Panc1 (cell line): Measurements from ENCODE around the gene NPHP4. TPM values are rescaled to one million over a fixed set of nuclear protein-coding genes. Genes with fewer than 3 reads are reported as not detected.

Experiments used
- ATAC-seq: fragments of 200-7000 bp; cut with Tn5 transposase; 2 replicates; pipeline ENCODE4 v1.9.1; 2020; ENCODE audit warnings: mild to moderate bottlenecking, moderate library complexity
- BruUV-seq: library from RNA; stranded (reverse); fragments of 400-500 nt; replicated peaks from 2 replicates; lab custom pipeline; 2021; lab: Mats Ljungman, UMichigan
- CTCF ChIA-PET: fragments of 300-600 bp; sonication (Branson Sonifier 250); formaldehyde crosslinking; loops from one replicate; lab custom pipeline; 2022; ENCODE audit warnings: antibody characterized with exemption; lab: Charles Lee
- POLR2A ChIA-PET: fragments of 300-600 bp; sonication (Branson Sonifier 250); formaldehyde crosslinking; loops from one replicate; lab custom pipeline; 2022; ENCODE audit warnings: antibody characterized with exemption; lab: Charles Lee
- DNase-seq: peaks from one replicate; pipeline ENCODE4 v3.0.0-alpha.2; 2010; ENCODE audit warnings: low read depth, low spot score
- H3K27ac ChIP-seq: 2 replicates; pipeline ENCODE4 v1.5.1; 2011; ENCODE audit warnings: mild to moderate bottlenecking, low read length, inconsistent platforms
- H3K27me3 ChIP-seq: fragments of 200-500 bp; sonication (Bioruptor generic); 2 replicates; pipeline ENCODE4 v1.6.0; 2014; ENCODE audit warnings: low read length, inconsistent platforms; ENCODE audit not compliant: control insufficient read depth, insufficient read depth
- H3K36me3 ChIP-seq: fragments of 200-500 bp; sonication (Bioruptor generic); 2 replicates; pipeline ENCODE4 v1.5.1; 2014; ENCODE audit warnings: inconsistent platforms, mild to moderate bottlenecking, low read length, moderate library complexity; ENCODE audit not compliant: control insufficient read depth, insufficient read depth
- H3K4me1 ChIP-seq: 2 replicates; pipeline ENCODE4 v1.5.1; 2011; ENCODE audit warnings: inconsistent platforms, mild to moderate bottlenecking, low read length, moderate library complexity; ENCODE audit not compliant: control insufficient read depth, insufficient read depth
- H3K4me3 ChIP-seq, 2 experiments: 2 replicates each; pipeline ENCODE4 v1.5.1; 2011 to 2012; ENCODE audit warnings: low read depth in 2 of 2, low read length in 2 of 2, mild to moderate bottlenecking in 2 of 2, inconsistent platforms in 1 of 2, moderate library complexity in 1 of 2
- H3K9me3 ChIP-seq: fragments of 200-500 bp; sonication (Bioruptor generic); 2 replicates; pipeline ENCODE4 v1.5.1; 2014; ENCODE audit warnings: low read depth, mild to moderate bottlenecking, inconsistent platforms, low read length, moderate library complexity; ENCODE audit not compliant: control insufficient read depth, insufficient read depth
- CTCF ChIP-seq: fragments of 450-650 bp; IDR thresholded peaks from 2 replicates; pipeline ENCODE4 v1.5.1; 2017; ENCODE audit warnings: mild to moderate bottlenecking
- POLR2AphosphoS5 ChIP-seq: IDR thresholded peaks from 2 replicates; pipeline ENCODE4 v1.6.1; 2012; ENCODE audit warnings: mild to moderate bottlenecking, low read depth, low read length, moderate library complexity
- REST ChIP-seq, 2 experiments: IDR thresholded peaks; 2 replicates each; pipeline ENCODE4 v1.6.1; 2011 to 2012; ENCODE audit warnings: low read depth in 2 of 2, control low read depth in 1 of 2, low read length in 1 of 2, mild to moderate bottlenecking in 1 of 2, moderate library complexity in 1 of 2; ENCODE audit not compliant: insufficient read depth in 1 of 2
- SIN3A ChIP-seq: IDR thresholded peaks from 2 replicates; pipeline ENCODE4 v1.6.1; 2012; ENCODE audit warnings: low read depth, mild to moderate bottlenecking, low read length, moderate library complexity, borderline replicate concordance; ENCODE audit not compliant: insufficient read depth
- TCF7L2 ChIP-seq: IDR thresholded peaks from 2 replicates; pipeline ENCODE4 v1.6.1; 2011; ENCODE audit warnings: mild to moderate bottlenecking, low read depth, low read length, inconsistent platforms
- in situ Hi-C: cut with HindIII; loops from 2 replicates; pipeline ENCODE4 v1.10.0; 2016; ENCODE audit warnings: low sequenced_read_pairs, low pct_unique_long_range_greater_than_20kb
- intact Hi-C: fragments of 100-400 bp; cut with micrococcal nuclease; formaldehyde crosslinking; loops from one replicate; pipeline ENCODE4 v1.10.0; 2022; ENCODE audit not compliant: unreplicated experiment
- total RNA-seq: library from RNA; stranded (reverse); gene quantifications from one replicate; pipeline ENCODE4 v1.2.1, GENCODE V29; 2021; ENCODE audit not compliant: unreplicated experiment

Gene NPHP4
- total RNA-seq, 1 experiment from 2014 or later, result 20.1 TPM

GRCh38 chr1:5936621-5937372 lies 55.4 kb downstream of the NPHP4 start:
- BruUV-seq, result no TSS peak
- TF ChIP-seq POLR2AphosphoS5 (no peak), TCF7L2 (no peak), REST (IDR thresholded peaks at IDR 0.05; ENCODE audit: insufficient read depth in 1 of 2, low read depth in 2 of 2, low read length in 1 of 2) (no peak)
- H3K27me3 ChIP-seq, result no peaks in the 10 kb centered on the region
- no peaks in the 10 kb centered on the region; the same call in 1 of the 2 replicates for H3K36me3 ChIP-seq
- H3K9me3 ChIP-seq, result no peaks in the 10 kb centered on the region
- ChIA-PET CTCF (no interaction called here), POLR2A (no interaction called here)
- intact Hi-C loops (no loop called here), in situ Hi-C loops (no loop called here)
- no peaks in the 10 kb centered on the region for H3K4me1 ChIP-seq
- no peak overlapping the region for H3K4me3 ChIP-seq
- no peak overlapping the region for H3K27ac ChIP-seq
- DNase-seq, result no peak
- no peak for ATAC-seq

DNA sequence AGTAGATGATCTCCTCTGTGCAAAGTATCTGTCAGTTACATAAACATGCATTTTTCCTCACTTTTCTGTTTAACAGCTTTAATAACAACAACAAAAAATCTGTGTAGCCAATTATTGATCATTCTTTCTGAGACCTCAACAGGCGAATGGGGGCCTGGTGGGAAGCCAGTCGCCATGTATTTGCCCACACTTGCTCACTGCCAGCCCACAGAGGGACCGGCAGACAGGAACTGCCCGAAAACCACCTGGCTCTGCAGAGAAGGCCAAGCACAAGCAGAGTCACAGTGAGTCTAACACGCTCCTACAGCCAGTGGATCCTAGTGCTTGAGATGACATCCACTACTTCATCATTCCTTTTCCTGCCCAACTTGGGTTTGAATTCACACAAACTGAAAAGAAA lies 56.1 kb downstream of the NPHP4 start:
- ATAC-seq, result no peak
- Histone ChIP-seq H3K36me3 (no peaks in the 10 kb centered on the region; the same call in 1 of the 2 replicates), H3K4me3 (no peak overlapping the region), H3K27me3 (no peaks in the 10 kb centered on the region), H3K4me1 (no peaks in the 10 kb centered on the region), H3K27ac (no peak overlapping the region), H3K9me3 (no peaks in the 10 kb centered on the region)
- CTCF ChIA-PET, result no interaction called here
- intact Hi-C loops, result no loop called here
- no TSS peak for BruUV-seq
- POLR2A ChIA-PET, result no interaction called here
- TF ChIP-seq TCF7L2, result no peak
- no peak for TF ChIP-seq POLR2AphosphoS5
- TF ChIP-seq CTCF, result no peak
- TF ChIP-seq SIN3A, result no peak
- TF ChIP-seq REST (IDR thresholded peaks at IDR 0.05; ENCODE audit: insufficient read depth in 1 of 2, low read depth in 2 of 2, low read length in 1 of 2), result no peak
- in situ Hi-C loops, result no loop called here
- no peak for DNase-seq
